ENCODE measurements around the gene MRPL3. TPM values are rescaled to one million over a fixed set of nuclear protein-coding genes. Genes with fewer than 3 reads are reported as not detected.
A peak's percentile ranks its signal among the peaks of the same experiment; 100 is the strongest.

The MRPL3 gene
- 76.9 TPM for polyA plus RNA-seq (2013)

GRCh38 chr3:131502530-131503319 is at the start of gene MRPL3:
Gene MRPL3 (minus strand): TSS chr3:131502971. CDS start chr3:131502821, 150 bp downstream.
- WGBS (ENCODE audit: insufficient coverage): 0% methylated on average over 30 of the region's 47 CpGs
- POLR2A ChIA-PET: no interaction called here

GRCh38 chr3:131551761-131552160 is 49.0 kb upstream of the MRPL3 start:
- 100% methylated on average over 1 of the region's 4 CpGs for WGBS (ENCODE audit: insufficient coverage)
- ChIA-PET CTCF (no interaction called here), POLR2A (no interaction called here)
- H3K27me3 ChIP-seq (replicated peaks in 2 of 5; ENCODE audit: control insufficient read depth in 4 of 5, insufficient read depth in 5 of 5, low read length in 4 of 5): peaks cover 0 to 3% (median 0%) of the 10 kb centered on the region in 5 experiments
- H3K9me3 ChIP-seq (ENCODE audit: control extremely low read depth in 1 of 5, control insufficient read depth in 4 of 5, insufficient read depth in 2 of 5, low read depth in 1 of 5, low read length in 4 of 5): no peaks in the 10 kb centered on the region
- H3K4me1 ChIP-seq (ENCODE audit: control extremely low read depth in 1 of 4, control insufficient read depth in 4 of 4, insufficient read depth in 4 of 4, low read length in 3 of 4): no peaks in the 10 kb centered on the region
- no peak for DNase-seq
- no peaks in the 10 kb centered on the region for H3K36me3 ChIP-seq (ENCODE audit: control insufficient read depth in 4 of 4, insufficient read depth in 4 of 4, low read length in 3 of 4)
- no peak overlapping the region for H3K4me3 ChIP-seq (ENCODE audit: control insufficient read depth in 1 of 7, extremely low read depth in 1 of 7, insufficient read depth in 4 of 7, low read depth in 2 of 7, low read length in 6 of 7)
- H3K27ac ChIP-seq (ENCODE audit: insufficient read depth in 1 of 2, low read depth in 1 of 2, low read length in 2 of 2, poor library complexity in 1 of 2, severe bottlenecking in 2 of 2): no peak overlapping the region

More at GRCh38 chr3:131502530-131503319, at the start of gene MRPL3:
- Histone ChIP-seq H3K4me3 (ENCODE audit: control insufficient read depth in 1 of 7, extremely low read depth in 1 of 7, insufficient read depth in 4 of 7, low read depth in 2 of 7, low read length in 6 of 7) (peak within 1 kb of the TSS; percentile 67 to 88 (median 77)), H3K4me1 (ENCODE audit: control extremely low read depth in 1 of 4, control insufficient read depth in 4 of 4, insufficient read depth in 4 of 4, low read length in 3 of 4) (peaks cover 15 to 37% (median 22%) of the 10 kb centered on the region in 4 experiments), H3K9me3 (ENCODE audit: control extremely low read depth in 1 of 5, control insufficient read depth in 4 of 5, insufficient read depth in 2 of 5, low read depth in 1 of 5, low read length in 4 of 5) (no peaks in the 10 kb centered on the region), H3K27me3 (replicated peaks in 2 of 5; ENCODE audit: control insufficient read depth in 4 of 5, insufficient read depth in 5 of 5, low read length in 4 of 5) (no peaks in the 10 kb centered on the region), H3K27ac (ENCODE audit: insufficient read depth in 1 of 2, low read depth in 1 of 2, low read length in 2 of 2, poor library complexity in 1 of 2, severe bottlenecking in 2 of 2) (peak within 1 kb of the TSS; percentile 44 to 76), H3K36me3 (ENCODE audit: control insufficient read depth in 4 of 4, insufficient read depth in 4 of 4, low read length in 3 of 4) (peaks cover 4 to 30% (median 15%) of the 10 kb centered on the region in 4 experiments)
- CTCF ChIA-PET: interaction anchor here (0.8 kb wide), 1 partner anchor 17 kb away, joined by 3 read pairs; no protein-coding TSS in a partner anchor
- DNase-seq: peak; percentile 86 to 90 (median 88)

GRCh38 chr3:131550562-131551465 is 48.0 kb upstream of the MRPL3 start:
- Histone ChIP-seq H3K36me3 (ENCODE audit: control insufficient read depth in 4 of 4, insufficient read depth in 4 of 4, low read length in 3 of 4) (no peaks in the 10 kb centered on the region), H3K27me3 (replicated peaks in 2 of 5; ENCODE audit: control insufficient read depth in 4 of 5, insufficient read depth in 5 of 5, low read length in 4 of 5) (peaks cover 0 to 2% (median 0%) of the 10 kb centered on the region in 5 experiments), H3K4me1 (ENCODE audit: control extremely low read depth in 1 of 4, control insufficient read depth in 4 of 4, insufficient read depth in 4 of 4, low read length in 3 of 4) (no peaks in the 10 kb centered on the region), H3K4me3 (ENCODE audit: control insufficient read depth in 1 of 7, extremely low read depth in 1 of 7, insufficient read depth in 4 of 7, low read depth in 2 of 7, low read length in 6 of 7) (no peak overlapping the region), H3K27ac (ENCODE audit: insufficient read depth in 1 of 2, low read depth in 1 of 2, low read length in 2 of 2, poor library complexity in 1 of 2, severe bottlenecking in 2 of 2) (no peak overlapping the region), H3K9me3 (ENCODE audit: control extremely low read depth in 1 of 5, control insufficient read depth in 4 of 5, insufficient read depth in 2 of 5, low read depth in 1 of 5, low read length in 4 of 5) (no peaks in the 10 kb centered on the region)
- ChIA-PET CTCF (interaction anchor here (1.0 to 2.0 kb wide), 5 partner anchors 18 to 634 kb away, joined by 3 to 6 read pairs (median 5); no protein-coding TSS in a partner anchor), POLR2A (no interaction called here)
- DNase-seq: no peak
- WGBS (ENCODE audit: insufficient coverage): 100% methylated on average over 4 of the region's 4 CpGs

- WGBS (ENCODE audit: insufficient coverage): 100% methylated on average over 1 of the region's 1 CpG
- Histone ChIP-seq H3K27ac (ENCODE audit: insufficient read depth in 1 of 2, low read depth in 1 of 2, low read length in 2 of 2, poor library complexity in 1 of 2, severe bottlenecking in 2 of 2) (no peak overlapping the region), H3K36me3 (ENCODE audit: control insufficient read depth in 4 of 4, insufficient read depth in 4 of 4, low read length in 3 of 4) (no peaks in the 10 kb centered on the region), H3K27me3 (replicated peaks in 2 of 5; ENCODE audit: control insufficient read depth in 4 of 5, insufficient read depth in 5 of 5, low read length in 4 of 5) (peaks cover 0 to 2% (median 0%) of the 10 kb centered on the region in 5 experiments), H3K9me3 (ENCODE audit: control extremely low read depth in 1 of 5, control insufficient read depth in 4 of 5, insufficient read depth in 2 of 5, low read depth in 1 of 5, low read length in 4 of 5) (no peaks in the 10 kb centered on the region), H3K4me1 (ENCODE audit: control extremely low read depth in 1 of 4, control insufficient read depth in 4 of 4, insufficient read depth in 4 of 4, low read length in 3 of 4) (no peaks in the 10 kb centered on the region), H3K4me3 (ENCODE audit: control insufficient read depth in 1 of 7, extremely low read depth in 1 of 7, insufficient read depth in 4 of 7, low read depth in 2 of 7, low read length in 6 of 7) (no peak overlapping the region)
- DNase-seq: peak; percentile 10 to 48 (median 37)
- CTCF ChIA-PET: interaction anchor here (0.9 to 2.0 kb wide), 9 partner anchors 10 to 635 kb away, joined by 3 to 6 read pairs (median 4); no protein-coding TSS in a partner anchor
- POLR2A ChIA-PET: no interaction called here
Observed at GRCh38 chr3:131549340-131549739, 46.6 kb upstream of the MRPL3 start.

- Histone ChIP-seq H3K27ac (ENCODE audit: insufficient read depth in 1 of 2, low read depth in 1 of 2, low read length in 2 of 2, poor library complexity in 1 of 2, severe bottlenecking in 2 of 2) (no peak overlapping the region), H3K9me3 (ENCODE audit: control extremely low read depth in 1 of 5, control insufficient read depth in 4 of 5, insufficient read depth in 2 of 5, low read depth in 1 of 5, low read length in 4 of 5) (no peaks in the 10 kb centered on the region), H3K27me3 (replicated peaks in 2 of 5; ENCODE audit: control insufficient read depth in 4 of 5, insufficient read depth in 5 of 5, low read length in 4 of 5) (peaks cover 0 to 2% (median 0%) of the 10 kb centered on the region in 5 experiments), H3K4me1 (ENCODE audit: control extremely low read depth in 1 of 4, control insufficient read depth in 4 of 4, insufficient read depth in 4 of 4, low read length in 3 of 4) (no peaks in the 10 kb centered on the region), H3K36me3 (ENCODE audit: control insufficient read depth in 4 of 4, insufficient read depth in 4 of 4, low read length in 3 of 4) (no peaks in the 10 kb centered on the region), H3K4me3 (ENCODE audit: control insufficient read depth in 1 of 7, extremely low read depth in 1 of 7, insufficient read depth in 4 of 7, low read depth in 2 of 7, low read length in 6 of 7) (no peak overlapping the region)
- WGBS (ENCODE audit: insufficient coverage): no CpG with 5 or more reads among the region's 1 CpG
- POLR2A ChIA-PET: no interaction called here
- no peak for DNase-seq
- CTCF ChIA-PET: interaction anchor here (1.3 kb wide), 1 partner anchor 8 kb away, joined by 3 read pairs; no protein-coding TSS in a partner anchor
Observed at GRCh38 chr3:131547585-131547984, 44.8 kb upstream of the MRPL3 start.

- ChIA-PET POLR2A (no interaction called here), CTCF (no interaction called here)
- no peak overlapping the region for H3K27ac ChIP-seq (ENCODE audit: insufficient read depth in 1 of 2, low read depth in 1 of 2, low read length in 2 of 2, poor library complexity in 1 of 2, severe bottlenecking in 2 of 2)
- H3K4me1 ChIP-seq (ENCODE audit: control extremely low read depth in 1 of 4, control insufficient read depth in 4 of 4, insufficient read depth in 4 of 4, low read length in 3 of 4): no peaks in the 10 kb centered on the region
- no peak for DNase-seq
- no peaks in the 10 kb centered on the region for H3K9me3 ChIP-seq (ENCODE audit: control extremely low read depth in 1 of 5, control insufficient read depth in 4 of 5, insufficient read depth in 2 of 5, low read depth in 1 of 5, low read length in 4 of 5)
- no peak overlapping the region for H3K4me3 ChIP-seq (ENCODE audit: control insufficient read depth in 1 of 7, extremely low read depth in 1 of 7, insufficient read depth in 4 of 7, low read depth in 2 of 7, low read length in 6 of 7)
- H3K36me3 ChIP-seq (ENCODE audit: control insufficient read depth in 4 of 4, insufficient read depth in 4 of 4, low read length in 3 of 4): no peaks in the 10 kb centered on the region
- H3K27me3 ChIP-seq (replicated peaks in 2 of 5; ENCODE audit: control insufficient read depth in 4 of 5, insufficient read depth in 5 of 5, low read length in 4 of 5): peaks cover 0 to 2% (median 0%) of the 10 kb centered on the region in 5 experiments
Observed at GRCh38 chr3:131546441-131546840, 43.7 kb upstream of the MRPL3 start.

Data from common myeloid progenitor, CD34-positive (primary cell).